K562 (cell line): ENCODE results near the gene SMCP. TPM values are rescaled to one million over a fixed set of nuclear protein-coding genes. Genes with fewer than 3 reads are reported as not detected.

Source experiments
- ATAC-seq: fragments of 200-7000 bp; cut with Tn5 transposase; 3 replicates; pipeline ENCODE4 v1.9.1; 2020; ENCODE audit warnings: moderate library complexity
- BruUV-seq: library from RNA; stranded (reverse); fragments of 400-500 nt; replicated peaks from 2 replicates; lab custom pipeline; 2021; lab: Mats Ljungman, UMichigan
- CTCF ChIA-PET: fragments of 300-600 bp; formaldehyde crosslinking; extraction: SDS; loops from one replicate; lab custom pipeline; 2021; ENCODE audit warnings: low intra/inter-chr PET ratio; lab: Yijun Ruan, JAX
- POLR2A ChIA-PET: fragments of 300-600, 350-650 bp; sonication (Branson Sonifier 250); formaldehyde crosslinking; extraction: SDS; loops from one replicate; lab custom pipeline; 2021; ENCODE audit warnings: antibody characterized with exemption, inconsistent platforms; lab: Yijun Ruan, JAX
- DNase-seq, 4 experiments: peaks; one replicate each; pipeline versions ENCODE4 v3.0.0 to v3.0.0-alpha.2; 2011 to 2018; ENCODE audit warnings: low spot score in 3 of 4, mixed read lengths in 3 of 4; ENCODE audit errors: extremely low read depth in 1 of 4
- FAIRE-seq: peaks from 2 replicates; lab custom pipeline; 2011; peaks lifted over from hg19 to GRCh38; lab: Jason Lieb, UNC
- H2AFZ ChIP-seq: 2 replicates; pipeline ENCODE4 v1.6.0; 2011; ENCODE audit warnings: low read depth, low read length, control low read depth, inconsistent platforms
- H3K27ac ChIP-seq: fragments of 200-600 bp; 3 replicates; pipeline ENCODE4 v1.8.0; 2011; ENCODE audit warnings: low read depth, mild to moderate bottlenecking, control low read depth, inconsistent platforms, low read length, moderate library complexity, mixed read lengths; ENCODE audit errors: extremely low read depth
- H3K27me3 ChIP-seq, 2 experiments: fragments of 300-600 bp in 1 of 2; 2 replicates in 1 of 2; 3 replicates in 1 of 2; pipeline versions ENCODE4 v1.6.0 to v1.8.0; 2011; ENCODE audit warnings: inconsistent platforms in 2 of 2, low read length in 2 of 2, mild to moderate bottlenecking in 1 of 2, mixed read lengths in 1 of 2, moderate library complexity in 1 of 2; ENCODE audit not compliant: control insufficient read depth in 2 of 2, insufficient read depth in 2 of 2
- H3K36me3 ChIP-seq: fragments of 300-600 bp; 3 replicates; pipeline ENCODE4 v1.8.0; 2011; ENCODE audit warnings: mild to moderate bottlenecking, low read length, inconsistent platforms; ENCODE audit not compliant: control insufficient read depth, insufficient read depth
- H3K4me1 ChIP-seq, 2 experiments: fragments of 200-600 bp in 1 of 2; replicated peaks in 1 of 2; 2 replicates in 1 of 2; 3 replicates in 1 of 2; pipeline versions ENCODE4 v1.5.1 to v1.8.0; 2011; ENCODE audit warnings: inconsistent platforms in 2 of 2, low read length in 2 of 2, mild to moderate bottlenecking in 1 of 2, mixed read lengths in 1 of 2, moderate library complexity in 1 of 2; ENCODE audit not compliant: control insufficient read depth in 2 of 2, insufficient read depth in 2 of 2
- H3K4me2 ChIP-seq: 2 replicates; pipeline ENCODE4 v1.6.1; 2011; ENCODE audit warnings: low read length, control low read depth, inconsistent platforms, mixed read lengths; ENCODE audit not compliant: insufficient read depth
- H3K4me3 ChIP-seq: fragments of 200-600 bp; sonication (generic), shearing (Covaris generic); 2 replicates; pipeline ENCODE4 v1.5.1; 2016; ENCODE audit warnings: control low read depth, inconsistent platforms
- H3K79me2 ChIP-seq: fragments of 200-600 bp; 3 replicates; pipeline ENCODE4 v1.8.0; 2011; ENCODE audit warnings: low read length, inconsistent platforms; ENCODE audit not compliant: control insufficient read depth, insufficient read depth
- H3K9ac ChIP-seq, 2 experiments: 2 replicates each; pipeline versions ENCODE4 v1.6.0 to v1.6.1; 2011; ENCODE audit warnings: low read depth in 2 of 2, low read length in 2 of 2, control low read depth in 1 of 2, inconsistent platforms in 1 of 2, mild to moderate bottlenecking in 1 of 2, mixed read lengths in 1 of 2; ENCODE audit not compliant: insufficient read depth in 1 of 2
- H3K9me1 ChIP-seq: one replicate; pipeline ENCODE4 v1.6.0; 2011; ENCODE audit warnings: inconsistent platforms, mild to moderate bottlenecking, low read length, moderate library complexity; ENCODE audit not compliant: control insufficient read depth, insufficient read depth
- H3K9me3 ChIP-seq: replicated peaks from 2 replicates; pipeline ENCODE4 v1.5.1; 2011; ENCODE audit warnings: low read depth, low read length, inconsistent platforms; ENCODE audit not compliant: control insufficient read depth, insufficient read depth
- H4K20me1 ChIP-seq: replicated peaks from 2 replicates; pipeline ENCODE4 v1.6.1; 2011; ENCODE audit warnings: low read length, inconsistent platforms, mixed read lengths; ENCODE audit not compliant: control insufficient read depth, insufficient read depth
- ETV6 ChIP-seq, 3 experiments: fragments of 150-350 bp in 1 of 3; sonication (generic) in 1 of 3; formaldehyde crosslinking in 1 of 3; IDR thresholded peaks; 2 replicates each; pipeline versions ENCODE4 v1.6.1 to v1.8.0; 2014 to 2022; ENCODE audit warnings: borderline replicate concordance in 2 of 3, low read depth in 2 of 3, antibody characterized with exemption in 1 of 3, low read length in 1 of 3, mild to moderate bottlenecking in 1 of 3, missing genetic modification reagents in 1 of 3
- LCOR ChIP-seq: sonication (generic); formaldehyde crosslinking; IDR thresholded peaks from 2 replicates; pipeline ENCODE4 v1.8.0; 2022; ENCODE audit warnings: mild to moderate bottlenecking, missing genetic modification reagents
- MEF2D ChIP-seq: conservative IDR thresholded peaks from 2 replicates; pipeline ENCODE4 v1.6.1; 2016; ENCODE audit warnings: low read depth, missing genetic modification characterization, missing compliant biosample characterization
- SRSF3 ChIP-seq: fragments of 200-400 bp; formaldehyde crosslinking; IDR thresholded peaks from 2 replicates; pipeline ENCODE4 v1.6.1; 2016; ENCODE audit warnings: mild to moderate bottlenecking, low read length, moderate library complexity; ENCODE audit not compliant: insufficient read depth
- TEAD4 ChIP-seq, 2 experiments: sonication (generic) in 1 of 2; formaldehyde crosslinking in 1 of 2; IDR thresholded peaks; 2 replicates each; pipeline versions ENCODE4 v1.6.1 to v1.8.0; 2012 to 2022; ENCODE audit warnings: borderline replicate concordance in 1 of 2, inconsistent platforms in 1 of 2, low read length in 1 of 2, mild to moderate bottlenecking in 1 of 2, missing genetic modification reagents in 1 of 2
- ZBTB34 ChIP-seq: fragments of 250-450 bp; sonication (Bioruptor Pico); IDR thresholded peaks from 2 replicates; pipeline ENCODE4 v1.8.0; 2021; ENCODE audit warnings: mild to moderate bottlenecking, moderate library complexity
- ZNF174 ChIP-seq: fragments of 250-450 bp; sonication (Bioruptor Pico); IDR thresholded peaks from 2 replicates; pipeline ENCODE4 v1.4.0; 2020; ENCODE audit warnings: mild to moderate bottlenecking
- ZNF407 ChIP-seq: fragments of 450-650 bp; IDR thresholded peaks from 2 replicates; pipeline ENCODE4 v1.6.1; 2016; ENCODE audit warnings: low read depth
- ZNF707 ChIP-seq: fragments of 250-450 bp; sonication (Bioruptor Pico); conservative IDR thresholded peaks from 2 replicates; pipeline ENCODE4 v1.8.0; 2022; ENCODE audit warnings: inconsistent platforms, mild to moderate bottlenecking, moderate library complexity
- ZNF740 ChIP-seq, 3 experiments: fragments of 200-800 bp in 1 of 3; sonication (Bioruptor generic) in 1 of 3; sonication (generic) in 1 of 3; formaldehyde crosslinking in 1 of 3; IDR thresholded peaks; 2 replicates each; pipeline versions ENCODE4 v1.6.1 to v1.8.0; 2016 to 2022; ENCODE audit warnings: mild to moderate bottlenecking in 2 of 3, missing compliant biosample characterization in 2 of 3, missing genetic modification characterization in 2 of 3, missing genetic modification reagents in 1 of 3
- WGBS: fragments of 100-300 bp; shearing (Covaris generic); methylation state at CpG from one replicate; pipeline ENCODE4 v1.1.6; 2016; ENCODE audit warnings: low coverage, mixed read lengths; ENCODE audit not compliant: insufficient coverage; ENCODE audit errors: missing lambda C conversion rate; 5-methylcytosine and 5-hydroxymethylcytosine counted together
- in situ Hi-C: fragments of 300-500 bp; cut with MboI; formaldehyde crosslinking; loops from 4 replicates; pipeline ENCODE4 v1.15.0; 2018; ENCODE audit warnings: inconsistent platforms, mixed read lengths
- intact Hi-C: fragments of 100-400 bp; cut with micrococcal nuclease; formaldehyde crosslinking; loops from 2 replicates; pipeline ENCODE4 v1.14.2; 2022
- polyA plus RNA-seq, 8 experiments: library from polyadenylated mRNA; depleted of rRNA in 4 of 8; stranded (reverse) in 5 of 8; unstranded in 3 of 8; fragments of >200 nt; fragmentation: Nextera tagmentation in 2 of 8; fragmentation: Illumina TruSeq in 1 of 8; extraction: Ambion mirVana in 2 of 8; extraction: Trizol in 1 of 8; gene quantifications; 2 replicates each; pipeline versions ENCODE4 v1.2.1 to v1.2.3, GENCODE V29; 2011 to 2014; ENCODE audit warnings: inconsistent platforms in 1 of 8, missing spikeins in 1 of 8
- total RNA-seq, 7 experiments: library from RNA; depleted of rRNA in 6 of 7; stranded (reverse); fragments of >200 nt in 6 of 7; fragmentation: Illumina TruSeq in 2 of 7; extraction: Trizol in 2 of 7; gene quantifications; 2 replicates each; pipeline versions ENCODE4 v1.2.1 to v1.2.3, GENCODE V29; 2011 to 2021; ENCODE audit warnings: low replicate concordance in 1 of 7

SMCP gene
- total and polyA plus RNA-seq, 9 of the 15 experiments (the other 6 are each of a cell fraction or from before 2014, with no cell fraction given), result not detected

GRCh38 chr1:152909206-152909605, 31.1 kb downstream of the SMCP start:
- ATAC-seq (no peak), FAIRE-seq (no peak), DNase-seq (no peak)
- H3K36me3 ChIP-seq, result no peaks in the 10 kb centered on the region
- no peak overlapping the region for H3K27ac ChIP-seq
- H3K27me3 ChIP-seq, result peaks cover 0 to 4% of the 10 kb centered on the region in 2 experiments; a peak in 1 of 5 replicates
- ChIA-PET CTCF (no interaction called here), POLR2A (interaction anchor here (1.2 kb wide), 1 partner anchor 10 kb away, joined by 3 read pairs; no protein-coding TSS in a partner anchor)
- no TSS peak for BruUV-seq
- no peaks in the 10 kb centered on the region for H3K9me1 ChIP-seq
- WGBS, result 2% methylated on average over 3 of the region's 3 CpGs
- no peak overlapping the region for H3K4me2 ChIP-seq
- H3K9me3 ChIP-seq, result no peaks in the 10 kb centered on the region
- no peaks in the 10 kb centered on the region for H3K4me1 ChIP-seq
- intact Hi-C loops, result no loop called here
- no peak overlapping the region for H3K4me3 ChIP-seq
- H2AFZ ChIP-seq, result no peak overlapping the region
- H3K79me2 ChIP-seq, result no peaks in the 10 kb centered on the region
- no peaks in the 10 kb centered on the region for H4K20me1 ChIP-seq
- in situ Hi-C loops, result no loop called here
- no peak overlapping the region for H3K9ac ChIP-seq
- TF ChIP-seq TEAD4 (IDR thresholded peaks at IDR 0.05; ENCODE audit: low read length), result no peak
- TF ChIP-seq TEAD4 (CRISPR knock-in tag; IDR thresholded peaks at IDR 0.05; ENCODE audit: borderline replicate concordance), result no peak
- no peak for TF ChIP-seq ETV6 (IDR thresholded peaks at IDR 0.05; ENCODE audit: borderline replicate concordance in 1 of 2, low read depth in 2 of 2, low read length in 1 of 2)
- no peak for TF ChIP-seq ETV6 (CRISPR knock-in tag; IDR thresholded peaks at IDR 0.05; ENCODE audit: borderline replicate concordance)
- TF ChIP-seq LCOR (CRISPR knock-in tag), result no peak
- TF ChIP-seq ZNF707 (CRISPR knock-in tag), result no peak
- TF ChIP-seq ZBTB34 (CRISPR knock-in tag), result no peak
- TF ChIP-seq ZNF174, result no peak
- no peak for TF ChIP-seq MEF2D (tag)
- TF ChIP-seq ZNF740 (CRISPR knock-in tag; IDR thresholded peaks at IDR 0.05), result no peak
- no peak for TF ChIP-seq ZNF740 (tag; IDR thresholded peaks at IDR 0.05)
- TF ChIP-seq ZNF407, result no peak
- no peak for TF ChIP-seq SRSF3
